GM12873 (cell line): ENCODE data around the gene FADS3.

Experiments
- TF ChIP-seq, protein P1 (sequence below): IDR thresholded peaks from 2 replicates; pipeline ENCODE4 v1.5.1; 2012; ENCODE audit warnings: low read depth, mild to moderate bottlenecking, moderate library complexity, low read length, control low read depth; ENCODE audit not compliant: insufficient read depth; ENCODE audit errors: missing control alignments

FADS3 gene

DNA sequence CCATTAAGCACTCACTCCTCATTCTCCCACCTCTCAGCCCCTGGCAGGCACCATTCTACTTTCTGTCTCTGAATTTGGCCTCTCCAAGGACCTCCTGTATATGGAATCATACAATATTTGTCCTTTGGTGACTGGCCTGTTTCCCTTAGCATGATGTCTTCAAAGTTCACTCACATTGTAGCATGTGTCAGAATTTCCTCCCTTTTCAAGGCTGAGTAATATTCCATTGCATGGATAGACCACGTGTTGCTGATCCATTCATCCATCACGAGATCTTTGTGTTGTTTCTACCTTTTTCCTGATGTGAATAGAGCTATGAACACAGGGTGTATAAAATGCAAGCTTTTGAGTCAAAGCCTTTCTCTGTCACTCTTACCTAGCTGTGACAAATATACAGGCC is 51.6 kb downstream of the FADS3 start:
- TF ChIP-seq, protein P1, sequence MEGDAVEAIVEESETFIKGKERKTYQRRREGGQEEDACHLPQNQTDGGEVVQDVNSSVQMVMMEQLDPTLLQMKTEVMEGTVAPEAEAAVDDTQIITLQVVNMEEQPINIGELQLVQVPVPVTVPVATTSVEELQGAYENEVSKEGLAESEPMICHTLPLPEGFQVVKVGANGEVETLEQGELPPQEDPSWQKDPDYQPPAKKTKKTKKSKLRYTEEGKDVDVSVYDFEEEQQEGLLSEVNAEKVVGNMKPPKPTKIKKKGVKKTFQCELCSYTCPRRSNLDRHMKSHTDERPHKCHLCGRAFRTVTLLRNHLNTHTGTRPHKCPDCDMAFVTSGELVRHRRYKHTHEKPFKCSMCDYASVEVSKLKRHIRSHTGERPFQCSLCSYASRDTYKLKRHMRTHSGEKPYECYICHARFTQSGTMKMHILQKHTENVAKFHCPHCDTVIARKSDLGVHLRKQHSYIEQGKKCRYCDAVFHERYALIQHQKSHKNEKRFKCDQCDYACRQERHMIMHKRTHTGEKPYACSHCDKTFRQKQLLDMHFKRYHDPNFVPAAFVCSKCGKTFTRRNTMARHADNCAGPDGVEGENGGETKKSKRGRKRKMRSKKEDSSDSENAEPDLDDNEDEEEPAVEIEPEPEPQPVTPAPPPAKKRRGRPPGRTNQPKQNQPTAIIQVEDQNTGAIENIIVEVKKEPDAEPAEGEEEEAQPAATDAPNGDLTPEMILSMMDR = no peak

DNA sequence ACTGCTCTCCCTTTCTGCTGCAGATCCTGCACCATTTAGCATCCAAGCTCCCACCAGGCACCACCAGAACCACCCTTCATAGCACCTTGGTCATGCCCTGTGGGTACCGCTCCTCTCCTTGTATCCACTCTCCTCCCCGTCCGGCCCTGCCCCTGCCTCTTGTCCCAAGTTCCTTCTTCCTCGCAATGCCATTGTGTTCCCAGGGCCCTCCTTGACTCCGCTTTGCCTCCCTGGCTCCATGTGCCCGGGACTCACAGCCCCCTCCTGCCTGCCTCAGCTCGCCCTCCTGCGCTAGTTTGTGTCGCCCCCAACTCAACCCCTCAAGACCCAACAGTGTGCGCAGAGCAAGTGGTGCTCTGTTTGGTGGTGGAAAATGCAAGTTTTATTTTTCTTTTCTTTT is 52.4 kb downstream of the FADS3 start:
- TF ChIP-seq, protein P1 = no peak

DNA sequence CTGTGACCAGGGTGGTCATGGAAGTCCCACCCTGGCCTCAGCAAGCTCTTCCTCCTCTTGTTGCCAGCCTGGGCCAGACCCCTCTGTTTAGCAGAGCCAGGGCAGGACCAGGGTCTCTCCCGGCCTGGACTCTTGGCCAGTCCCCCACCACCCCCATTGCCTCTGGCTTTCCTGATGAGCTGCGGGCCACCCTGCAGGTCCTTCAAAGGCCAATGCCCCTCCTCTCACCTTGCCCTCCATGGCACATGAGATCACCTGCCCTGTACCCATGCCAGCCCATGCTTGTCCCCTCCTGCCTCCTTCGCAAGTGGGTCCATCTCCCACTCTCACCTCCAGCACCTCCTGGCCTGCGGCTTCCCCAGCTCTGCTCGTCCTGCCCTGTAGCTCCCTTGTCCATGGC is 52.8 kb downstream of the FADS3 start:
- TF ChIP-seq, protein P1 = no peak

DNA sequence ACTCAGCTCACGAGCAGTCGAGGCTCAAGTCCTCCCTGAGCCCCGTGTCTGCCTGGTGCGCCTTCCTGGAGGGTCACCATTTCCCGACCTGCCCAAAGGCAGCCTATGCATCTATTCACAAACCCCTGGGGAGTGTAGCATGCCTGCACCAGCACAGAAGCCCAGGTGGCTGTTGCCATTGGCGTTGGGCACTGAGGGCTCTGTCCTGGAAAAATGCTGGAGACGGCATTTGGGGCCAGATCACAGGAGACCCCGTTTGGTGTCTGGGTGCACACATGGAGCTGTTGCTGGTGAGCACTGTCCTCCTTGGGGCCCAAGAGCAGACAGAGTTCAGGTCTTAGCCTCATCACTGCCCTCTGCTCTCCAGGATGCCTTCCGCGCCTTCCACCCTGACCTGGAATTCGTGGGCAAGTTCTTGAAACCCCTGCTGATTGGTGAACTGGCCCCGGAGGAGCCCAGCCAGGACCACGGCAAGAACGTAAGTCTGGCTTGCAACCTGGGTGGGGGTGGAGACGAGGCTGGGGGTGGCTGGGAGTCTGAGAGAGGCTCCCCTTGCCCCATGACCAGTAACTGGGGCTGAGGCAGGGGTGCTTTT is 53.8 kb downstream of the FADS3 start:
- TF ChIP-seq, protein P1 = no peak

DNA sequence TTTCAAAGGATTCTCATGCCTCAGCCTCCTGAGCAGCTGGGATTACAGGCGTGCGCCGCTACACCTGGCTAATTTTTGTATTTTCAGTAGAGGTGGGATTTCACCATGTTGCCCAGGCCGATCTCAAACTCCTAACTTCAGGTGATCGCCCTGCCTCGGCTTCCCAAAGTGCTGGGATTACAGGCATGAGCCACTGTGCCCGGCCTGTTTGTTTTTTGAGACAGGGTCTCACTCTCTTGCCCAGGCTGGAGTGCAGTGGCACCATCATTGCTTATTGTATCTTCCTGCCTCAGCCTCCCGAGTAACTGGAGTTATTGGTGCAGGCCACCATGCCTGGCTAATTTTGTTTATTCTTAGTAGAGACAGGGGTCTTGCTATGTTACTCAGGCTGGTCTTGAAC is 55.2 kb downstream of the FADS3 start:
- TF ChIP-seq, protein P1 = no peak

DNA sequence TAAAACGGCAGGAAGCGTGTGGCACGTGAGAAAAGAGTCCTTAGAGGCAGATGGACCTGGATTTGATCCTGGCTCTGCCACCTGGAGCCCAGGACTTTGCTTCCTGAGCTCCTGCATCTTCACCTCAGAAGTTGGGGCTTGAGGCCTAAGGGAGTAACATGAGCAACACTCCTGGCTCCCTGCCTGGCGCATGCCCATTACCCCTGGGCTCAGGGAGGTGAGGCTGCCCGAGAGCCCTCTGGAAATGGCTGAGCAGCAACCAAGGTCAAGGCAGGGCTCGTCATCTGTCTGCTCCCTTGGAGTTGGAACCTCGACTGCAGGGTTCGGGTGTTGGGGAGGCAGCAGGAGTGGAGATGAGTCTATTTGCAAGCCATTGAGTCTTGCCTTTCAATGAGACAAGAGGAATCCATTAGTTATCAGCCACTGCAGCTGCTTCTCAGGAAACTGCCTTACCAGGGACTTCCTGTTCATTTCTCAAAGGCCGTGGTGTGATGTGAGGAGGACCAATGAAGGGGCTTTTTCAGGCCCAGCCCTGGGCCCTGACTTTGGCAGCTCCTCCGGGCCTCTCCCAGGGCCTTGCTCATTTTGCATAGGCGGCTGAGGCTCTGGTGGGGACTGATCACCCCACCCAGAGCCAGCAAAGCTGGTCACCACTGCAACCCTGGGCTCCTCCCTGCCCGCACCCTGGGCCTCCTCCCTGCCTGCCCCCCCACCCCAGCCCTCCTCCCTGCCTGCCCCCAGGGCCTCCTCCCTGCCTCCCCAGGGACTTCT is 56.9 kb downstream of the FADS3 start:
- TF ChIP-seq, protein P1 = no peak

DNA sequence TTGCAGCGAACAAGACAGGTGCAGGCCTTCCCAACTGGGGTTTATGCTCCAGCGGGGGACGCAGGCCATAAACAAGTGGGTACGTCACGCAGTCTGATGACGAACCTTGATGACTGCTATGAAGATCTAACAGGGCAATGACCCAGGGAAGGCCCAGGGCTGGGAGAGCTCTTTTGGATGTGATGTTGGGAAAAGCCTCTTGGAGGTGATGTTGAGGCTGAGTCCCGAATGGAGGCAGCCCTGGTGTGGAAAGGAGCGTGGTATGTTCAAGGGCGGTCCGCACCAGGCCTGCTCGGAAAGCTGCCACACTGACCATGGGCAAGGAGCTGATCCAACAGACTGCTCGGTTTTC is 57.4 kb downstream of the FADS3 start:
- TF ChIP-seq, protein P1 = peak; percentile 3
